Measurements from ENCODE around the gene ANTXR1.
A peak's percentile ranks its signal among the peaks of the same experiment; 100 is the strongest.

ANTXR1 gene

DNA sequence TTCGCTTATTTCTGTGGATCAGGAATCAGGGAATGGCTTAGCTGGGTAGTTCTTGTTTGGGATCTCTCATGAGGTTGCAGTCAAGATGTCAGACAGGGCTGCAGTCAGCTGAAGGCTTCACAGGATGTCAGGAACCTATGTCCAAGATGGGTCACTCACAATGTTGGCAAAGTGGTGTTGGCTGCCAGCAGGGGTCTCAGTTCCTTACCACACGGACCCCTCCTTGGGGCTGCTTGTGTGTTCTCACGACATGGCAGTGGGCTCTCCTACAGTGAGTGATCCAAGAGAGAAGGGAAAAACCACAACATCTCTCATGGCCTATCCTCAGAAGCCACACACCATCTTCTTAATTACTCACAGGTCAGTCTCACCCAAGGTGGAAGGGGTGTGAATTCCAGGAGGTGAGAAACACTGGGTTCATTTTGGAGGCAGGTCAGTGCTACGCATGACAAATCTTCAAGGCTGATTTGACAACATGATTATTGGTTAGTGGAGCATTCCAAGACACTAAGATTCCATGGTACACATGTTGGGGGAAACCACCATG, 1.3 kb upstream of the ANTXR1 start:
- TF ChIP-seq, protein P1, sequence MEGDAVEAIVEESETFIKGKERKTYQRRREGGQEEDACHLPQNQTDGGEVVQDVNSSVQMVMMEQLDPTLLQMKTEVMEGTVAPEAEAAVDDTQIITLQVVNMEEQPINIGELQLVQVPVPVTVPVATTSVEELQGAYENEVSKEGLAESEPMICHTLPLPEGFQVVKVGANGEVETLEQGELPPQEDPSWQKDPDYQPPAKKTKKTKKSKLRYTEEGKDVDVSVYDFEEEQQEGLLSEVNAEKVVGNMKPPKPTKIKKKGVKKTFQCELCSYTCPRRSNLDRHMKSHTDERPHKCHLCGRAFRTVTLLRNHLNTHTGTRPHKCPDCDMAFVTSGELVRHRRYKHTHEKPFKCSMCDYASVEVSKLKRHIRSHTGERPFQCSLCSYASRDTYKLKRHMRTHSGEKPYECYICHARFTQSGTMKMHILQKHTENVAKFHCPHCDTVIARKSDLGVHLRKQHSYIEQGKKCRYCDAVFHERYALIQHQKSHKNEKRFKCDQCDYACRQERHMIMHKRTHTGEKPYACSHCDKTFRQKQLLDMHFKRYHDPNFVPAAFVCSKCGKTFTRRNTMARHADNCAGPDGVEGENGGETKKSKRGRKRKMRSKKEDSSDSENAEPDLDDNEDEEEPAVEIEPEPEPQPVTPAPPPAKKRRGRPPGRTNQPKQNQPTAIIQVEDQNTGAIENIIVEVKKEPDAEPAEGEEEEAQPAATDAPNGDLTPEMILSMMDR (IDR thresholded peaks at IDR 0.05; ENCODE audit: extremely low read depth, insufficient read depth, missing control alignments) = no peak
- in situ Hi-C loops (cut with MboI; ENCODE audit: low pct_unique_long_range_greater_than_20kb, low sequenced_read_pairs, unreplicated experiment) = no loop called here
- no peak for DNase-seq (ENCODE audit: low spot score)

DNA sequence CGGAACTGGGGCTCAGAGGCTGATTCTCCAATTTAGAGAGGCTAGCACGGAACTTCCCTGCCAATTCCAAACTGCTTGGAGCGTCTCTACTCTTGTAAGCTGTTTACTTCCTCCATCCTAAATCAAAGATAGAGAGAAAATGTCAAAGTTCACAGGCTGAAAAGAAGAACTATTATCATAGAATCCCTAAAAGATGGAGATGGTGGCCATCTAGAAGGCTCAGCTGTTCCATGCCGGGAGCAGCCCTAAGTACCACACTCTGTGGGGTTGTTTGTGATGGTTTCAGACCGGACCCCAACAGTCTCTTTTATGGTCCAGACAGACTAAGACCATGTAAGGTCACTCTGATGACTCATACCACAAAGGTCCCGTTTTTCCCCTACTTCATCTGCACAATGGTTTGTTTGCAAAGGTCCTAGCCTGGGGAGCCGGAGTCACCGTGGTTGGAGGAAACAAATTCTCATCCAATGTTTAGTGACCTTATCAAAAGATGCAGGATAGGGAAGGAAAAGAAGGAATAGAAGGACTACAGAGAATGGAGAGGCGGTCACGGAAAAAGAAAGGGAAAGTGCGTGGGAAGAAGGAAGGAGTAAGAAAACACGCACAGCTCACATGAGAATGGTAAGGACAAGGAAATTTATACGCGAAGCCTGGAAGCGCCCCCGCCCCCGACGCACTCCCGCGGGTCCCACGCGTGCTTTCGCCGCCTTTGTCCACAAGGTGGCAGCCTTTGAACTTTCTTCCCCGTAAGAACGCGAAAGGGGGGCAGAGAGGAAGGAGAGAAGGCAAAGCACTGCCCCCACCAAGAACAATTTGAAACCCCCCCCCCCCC, 453 bp upstream of the ANTXR1 start:
- in situ Hi-C loops (cut with MboI; ENCODE audit: low pct_unique_long_range_greater_than_20kb, low sequenced_read_pairs, unreplicated experiment) = no loop called here
- peak; percentile 57 for DNase-seq (ENCODE audit: low spot score)
- TF ChIP-seq, protein P1 (IDR thresholded peaks at IDR 0.05; ENCODE audit: extremely low read depth, insufficient read depth, missing control alignments) = peak; percentile 83

DNA sequence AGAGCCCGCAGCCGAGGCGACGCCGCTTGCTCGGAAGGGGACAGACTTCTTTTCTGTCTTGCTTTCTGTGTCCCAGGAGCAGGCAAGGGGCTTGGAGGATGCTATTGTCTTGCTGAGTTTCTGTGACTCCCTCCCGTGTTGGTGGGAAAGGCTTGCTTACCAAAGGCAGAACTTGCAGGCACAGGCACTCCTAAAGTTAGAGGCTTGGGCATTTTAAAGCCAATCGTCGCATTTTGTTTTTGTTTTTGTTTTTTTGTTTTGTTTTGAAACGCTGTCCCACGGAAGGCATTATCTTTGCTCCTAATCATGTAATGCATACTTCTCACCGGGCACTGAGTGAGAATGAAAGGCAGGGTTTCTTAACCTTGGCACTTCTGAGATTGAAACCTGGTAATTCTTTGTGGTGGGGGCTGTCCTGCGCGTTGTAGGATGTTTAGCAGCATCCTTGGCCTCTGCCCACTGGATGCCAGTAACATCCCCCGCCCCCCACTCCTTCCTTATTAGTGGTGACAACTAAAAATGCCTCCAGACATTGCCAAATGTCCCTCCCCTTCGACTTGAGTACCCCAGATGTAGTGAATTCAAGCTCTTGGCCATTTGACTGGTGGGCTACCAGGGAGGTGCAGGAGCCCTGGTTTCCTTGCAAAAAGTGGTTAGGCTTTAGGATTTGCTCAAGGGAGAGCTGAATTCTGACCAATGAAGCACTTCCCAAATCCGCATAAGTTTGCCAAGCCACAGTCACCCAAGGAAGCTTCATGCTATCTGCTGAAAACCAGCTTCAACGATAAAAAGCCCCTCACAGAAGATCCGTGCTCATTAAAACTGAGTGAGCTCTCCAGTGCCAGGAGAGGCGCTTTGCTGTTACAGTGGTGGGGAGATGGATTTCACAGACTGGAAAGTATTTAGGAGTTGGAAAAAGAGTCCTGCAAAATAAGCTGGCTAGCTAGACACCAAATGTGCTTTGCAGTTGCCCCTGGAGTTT, 1.2 kb downstream of the ANTXR1 start:
- TF ChIP-seq, protein P1 (IDR thresholded peaks at IDR 0.05; ENCODE audit: extremely low read depth, insufficient read depth, missing control alignments) = no peak
- in situ Hi-C loops (cut with MboI; ENCODE audit: low pct_unique_long_range_greater_than_20kb, low sequenced_read_pairs, unreplicated experiment) = no loop called here
- no peak for DNase-seq (ENCODE audit: low spot score)

DNA sequence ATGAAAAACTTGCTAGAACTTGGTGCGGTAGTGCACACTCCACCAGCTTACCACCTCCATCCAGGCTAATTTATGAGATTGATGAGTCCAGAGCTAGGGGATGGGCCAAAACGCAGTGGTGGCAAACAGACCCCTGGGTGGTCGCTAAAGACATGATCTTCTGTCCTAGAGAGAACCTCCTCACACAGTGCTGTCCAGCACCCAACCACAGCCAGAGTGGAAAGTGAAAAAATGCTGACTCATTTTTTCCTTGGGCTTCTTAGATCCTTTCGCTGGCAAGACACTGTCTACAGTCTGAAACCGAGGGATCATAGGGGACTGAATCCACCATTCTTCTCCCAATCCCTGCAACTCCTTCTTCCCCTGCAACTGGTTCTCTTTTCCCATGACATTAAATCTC, 4.1 kb downstream of the ANTXR1 start:
- no peak for DNase-seq (ENCODE audit: low spot score)
- TF ChIP-seq, protein P1 (IDR thresholded peaks at IDR 0.05; ENCODE audit: extremely low read depth, insufficient read depth, missing control alignments) = no peak
- in situ Hi-C loops (cut with MboI; ENCODE audit: low pct_unique_long_range_greater_than_20kb, low sequenced_read_pairs, unreplicated experiment) = no loop called here

DNA sequence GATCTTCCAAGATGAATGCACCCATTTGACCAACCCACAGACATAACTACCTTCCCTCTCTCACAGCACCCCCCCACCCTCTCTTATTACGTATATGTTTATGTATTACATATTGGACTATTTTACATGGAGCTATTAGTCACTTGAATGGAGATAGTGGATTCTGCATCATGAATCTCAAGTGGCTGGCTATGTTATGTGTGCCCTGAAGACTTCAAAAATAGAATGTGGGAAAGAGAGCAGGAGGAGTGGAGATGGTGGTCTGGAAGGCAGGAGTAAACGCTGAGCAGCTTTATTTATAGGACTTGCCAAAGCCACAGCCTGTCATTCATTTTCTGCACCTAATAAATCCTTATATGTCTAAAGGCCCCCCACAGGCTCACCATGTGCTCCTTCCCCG, 4.9 kb downstream of the ANTXR1 start:
- TF ChIP-seq, protein P1 (IDR thresholded peaks at IDR 0.05; ENCODE audit: extremely low read depth, insufficient read depth, missing control alignments) = no peak
- in situ Hi-C loops (cut with MboI; ENCODE audit: low pct_unique_long_range_greater_than_20kb, low sequenced_read_pairs, unreplicated experiment) = no loop called here
- DNase-seq (ENCODE audit: low spot score) = no peak

DNA sequence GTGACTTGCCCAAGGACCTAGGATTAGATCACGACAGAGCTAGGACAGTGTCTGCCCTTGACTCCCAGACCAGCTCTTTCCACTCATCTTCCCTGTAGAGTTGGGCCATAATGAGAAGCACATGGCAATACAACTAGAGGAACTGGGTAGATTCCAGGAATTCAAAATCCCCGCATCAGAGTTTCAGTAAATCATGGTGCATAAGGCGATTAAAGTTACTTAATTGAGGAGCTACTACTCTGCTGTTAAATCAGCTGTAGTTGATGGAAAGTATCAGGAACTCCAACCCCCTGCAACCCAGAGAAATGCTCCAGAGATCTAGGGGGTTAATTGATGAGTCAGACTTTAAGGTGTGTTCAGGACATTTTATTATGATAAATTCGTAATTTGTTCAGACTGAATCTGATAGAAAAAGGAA, 5.7 kb downstream of the ANTXR1 start:
- TF ChIP-seq, protein P1 (IDR thresholded peaks at IDR 0.05; ENCODE audit: extremely low read depth, insufficient read depth, missing control alignments) = no peak
- in situ Hi-C loops (cut with MboI; ENCODE audit: low pct_unique_long_range_greater_than_20kb, low sequenced_read_pairs, unreplicated experiment) = no loop called here
- DNase-seq (ENCODE audit: low spot score) = no peak

Data from GM13977 (cell line).